HG03108 (cell line): ENCODE results near the gene LYPD3.
"Not testable (repeated sequence)": the region's sequence is repeated elsewhere in the genome, so short reads cannot be mapped to it uniquely, and the experiment has no call there.

Source experiments
- ATAC-seq: cut with Tn5 transposase; IDR thresholded peaks from one replicate; pipeline ENCODE4 v1.9.1; 2021; ENCODE audit warnings: moderate library complexity; ENCODE audit not compliant: unreplicated experiment

LYPD3 gene

DNA sequence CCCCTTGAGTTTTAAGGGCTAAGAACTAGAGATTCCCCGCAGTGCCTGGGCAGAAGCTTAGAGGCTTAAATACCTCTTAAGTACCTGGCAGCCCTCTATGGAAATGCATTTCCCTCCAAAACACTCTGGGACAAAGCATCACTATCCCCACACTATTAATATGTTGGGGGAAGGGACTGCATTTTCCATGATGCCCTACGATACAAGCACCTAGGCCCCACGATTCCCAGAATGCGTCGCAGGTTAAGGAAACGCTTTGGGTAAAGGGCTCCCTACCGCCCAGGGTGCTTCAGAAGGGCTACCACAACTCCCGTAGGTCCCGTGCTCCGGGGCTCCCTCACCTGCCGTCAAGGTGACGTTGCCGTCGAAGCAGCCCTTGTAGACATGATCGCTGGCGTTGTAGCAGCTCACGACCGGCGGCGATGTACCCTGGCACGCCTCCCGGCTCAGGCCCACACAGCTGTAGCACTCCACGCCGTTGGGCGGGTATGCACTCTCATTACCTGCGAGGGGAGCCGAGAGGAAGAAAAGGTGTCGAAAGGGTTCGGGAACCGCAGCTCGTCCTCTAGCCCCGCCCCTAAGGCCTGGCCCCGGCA is 2.5 kb downstream of the LYPD3 start:
- no peak for ATAC-seq

DNA sequence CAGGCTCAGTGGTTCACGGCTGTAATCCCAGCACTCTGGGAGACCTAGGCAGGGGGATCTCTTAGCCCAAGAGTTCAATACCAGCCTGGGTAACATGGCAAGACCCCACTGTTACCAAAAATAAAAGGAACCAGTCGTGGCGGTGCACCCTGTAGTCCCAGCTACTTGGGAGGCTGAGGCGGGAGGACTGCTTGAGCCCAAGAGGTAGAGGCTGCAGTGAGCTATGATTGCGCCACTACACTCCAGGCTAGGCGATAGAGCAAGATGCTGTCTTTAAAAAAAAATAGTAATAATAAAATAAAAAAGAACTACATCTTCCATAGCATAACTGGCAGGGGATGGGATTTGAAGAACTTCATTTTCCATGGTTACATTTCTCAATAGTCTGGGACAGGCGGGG is 3.0 kb downstream of the LYPD3 start:
- no peak for ATAC-seq

DNA sequence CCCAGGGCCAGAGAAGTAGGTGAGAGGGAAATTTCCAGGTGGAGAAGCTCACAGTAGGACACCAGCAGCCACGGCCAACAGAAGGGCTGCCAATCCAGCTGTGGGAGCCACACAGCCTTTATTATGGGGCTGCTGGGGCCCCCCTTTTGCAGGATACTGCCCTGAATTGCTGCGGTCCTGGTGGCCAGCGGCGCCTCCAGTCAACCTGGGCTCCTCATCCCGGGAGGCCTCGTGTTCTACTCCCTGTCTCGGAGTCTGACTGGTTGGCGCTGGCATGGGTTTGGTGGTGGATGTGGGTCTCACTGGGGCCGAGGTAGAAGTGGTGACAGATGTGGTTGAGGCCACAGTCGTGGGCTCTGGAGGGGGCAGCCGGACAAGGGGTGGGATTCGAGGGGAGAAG is 4.1 kb downstream of the LYPD3 start:
- no peak for ATAC-seq

DNA sequence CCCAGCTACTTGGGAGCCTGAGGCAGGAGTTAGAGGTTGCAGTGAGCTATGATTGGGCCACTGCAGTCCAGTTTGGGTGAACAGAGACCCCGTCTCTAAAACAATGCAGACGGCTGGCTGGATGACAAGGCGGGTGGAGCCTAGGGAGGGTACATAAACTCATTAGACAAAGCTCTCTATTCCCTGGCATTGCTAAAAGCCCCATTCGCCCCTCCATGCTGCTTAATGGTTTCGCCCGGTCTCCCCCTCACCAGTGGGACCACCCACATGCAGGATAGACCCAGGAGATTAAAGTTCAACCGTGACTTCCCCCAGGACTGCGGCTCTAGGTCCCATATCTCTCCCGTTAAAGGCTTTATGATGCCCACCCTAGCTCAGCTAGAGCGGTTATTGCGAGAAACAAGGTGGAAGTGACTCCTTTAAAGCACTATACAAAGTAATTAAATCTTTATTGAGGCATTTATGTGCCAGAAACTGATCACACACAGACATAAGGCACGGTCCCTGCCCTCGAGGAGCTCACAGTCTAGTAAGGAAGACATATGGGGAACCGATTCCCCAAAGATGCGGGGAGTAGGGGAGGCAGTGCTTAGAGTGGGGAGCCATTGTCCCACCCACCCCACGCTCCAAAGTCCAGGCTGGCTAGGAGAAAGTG is 4.9 kb downstream of the LYPD3 start:
- no peak for ATAC-seq

DNA sequence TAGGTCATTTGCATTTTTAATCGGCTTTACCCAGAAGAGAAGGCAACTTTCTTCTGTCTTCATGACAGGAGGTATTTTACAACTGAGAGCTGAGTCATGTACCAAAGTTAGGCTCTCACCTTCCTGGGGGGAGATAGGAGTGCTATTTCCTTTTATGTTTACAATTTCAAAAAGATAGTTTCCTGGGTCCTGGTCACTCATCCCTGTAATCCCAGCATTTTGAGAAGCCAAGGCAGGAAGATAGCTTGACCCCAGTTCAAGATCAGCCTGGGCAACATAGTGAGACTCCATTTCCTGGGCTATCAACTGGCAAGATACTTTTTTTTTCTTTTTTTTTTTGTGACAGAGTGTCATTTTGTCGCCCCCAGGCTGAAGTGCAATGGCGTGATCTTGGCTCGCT is 7.6 kb downstream of the LYPD3 start:
- no peak for ATAC-seq

DNA sequence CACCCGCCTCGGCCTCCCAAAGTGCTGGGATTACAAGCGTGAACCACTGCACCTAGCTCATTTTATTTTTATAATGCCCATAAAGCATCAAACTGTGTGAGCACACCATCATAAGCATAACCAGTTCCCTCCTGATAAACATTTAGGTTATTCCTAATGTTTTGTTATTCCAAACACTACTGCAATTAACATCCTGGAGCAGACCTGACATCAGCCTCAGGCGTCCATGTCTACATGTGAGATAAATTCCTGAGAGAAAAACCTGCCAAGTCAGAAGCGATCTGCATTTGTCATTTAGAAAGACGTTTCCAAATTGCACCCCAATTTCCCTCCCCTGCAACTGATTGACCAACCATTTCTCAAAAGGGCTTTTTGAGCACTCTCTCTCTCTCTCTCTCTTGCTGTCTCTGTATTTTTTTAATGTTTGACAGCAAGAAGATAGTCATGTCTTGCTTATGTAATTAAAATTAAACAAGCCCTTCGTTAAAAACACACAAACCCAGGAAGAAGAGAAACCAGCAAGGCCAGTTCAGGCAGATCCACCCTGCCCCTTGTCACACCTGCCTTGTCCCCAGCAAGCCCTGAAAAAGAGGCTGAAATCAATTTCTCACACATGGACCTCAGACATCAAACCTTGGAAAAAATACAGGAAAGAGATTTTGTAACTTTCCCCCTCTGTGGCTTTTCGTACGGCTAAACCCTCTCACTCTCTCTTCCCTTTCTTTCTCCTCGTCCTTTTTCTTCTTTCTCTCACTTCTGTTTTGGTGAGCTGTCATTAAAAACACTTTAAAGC is 9.9 kb downstream of the LYPD3 start:
- ATAC-seq, result no peak

DNA sequence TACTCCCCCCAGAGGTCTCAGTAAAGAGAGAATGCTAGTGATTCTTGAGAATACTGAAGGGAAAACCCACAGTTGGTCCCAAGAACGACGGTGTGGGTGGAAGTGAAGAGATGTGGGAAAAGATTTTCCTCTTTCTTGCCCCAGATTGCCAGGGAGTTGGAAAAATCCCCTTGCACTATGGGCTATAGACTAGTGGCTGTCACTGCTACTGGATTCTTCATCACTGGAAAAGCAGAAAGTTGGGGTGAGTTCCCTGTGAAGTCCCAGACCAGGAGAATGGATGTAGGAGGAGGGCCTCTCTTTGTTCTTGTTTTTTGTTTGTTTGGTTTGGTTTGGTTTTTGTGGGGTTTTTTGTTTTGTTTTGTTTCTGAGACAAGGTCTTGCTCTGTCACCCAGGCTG is 11.4 kb downstream of the LYPD3 start:
- no peak for ATAC-seq

DNA sequence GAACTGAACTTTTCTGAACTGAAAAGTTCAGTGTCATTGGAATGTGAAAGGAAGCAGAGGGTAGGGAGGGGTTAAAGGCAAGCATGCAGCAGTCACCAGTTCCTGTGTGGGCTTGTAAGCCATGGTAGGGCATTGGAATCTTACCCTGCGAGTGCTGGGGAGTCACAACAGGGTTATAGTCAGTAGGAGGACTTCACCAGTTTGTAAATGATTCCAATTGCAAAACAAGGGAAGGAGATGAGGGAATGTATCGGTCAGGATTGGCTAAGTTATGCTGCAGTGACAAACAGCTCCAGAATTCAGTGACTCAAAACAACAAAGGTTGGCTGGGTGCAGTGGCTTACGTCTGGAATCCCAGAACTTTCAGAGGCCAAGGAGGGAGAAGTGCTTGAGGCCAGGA is 12.8 kb downstream of the LYPD3 start:
- ATAC-seq, result no peak

DNA sequence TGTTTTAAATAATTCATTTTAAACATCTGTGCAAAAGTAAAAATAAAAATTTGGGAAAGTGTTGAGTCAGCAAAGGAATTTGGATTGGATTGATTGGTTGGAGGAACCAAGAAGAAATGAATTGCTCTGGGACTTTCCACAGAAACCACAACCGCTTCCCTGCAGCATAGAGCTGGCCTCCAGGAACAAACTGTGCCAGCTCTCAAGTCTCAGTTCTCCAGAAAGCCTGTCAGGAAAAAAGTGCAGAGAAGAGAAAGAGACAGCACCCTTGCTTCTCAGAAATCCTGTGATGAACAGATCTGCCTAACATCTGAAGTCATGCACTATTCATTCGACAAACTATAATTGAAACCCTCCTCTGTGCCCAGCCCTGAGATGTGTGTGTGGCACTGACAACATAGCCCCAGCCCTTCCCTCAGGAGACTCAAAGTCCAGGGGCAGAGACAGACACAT is 14.8 kb downstream of the LYPD3 start:
- ATAC-seq, result no peak

DNA sequence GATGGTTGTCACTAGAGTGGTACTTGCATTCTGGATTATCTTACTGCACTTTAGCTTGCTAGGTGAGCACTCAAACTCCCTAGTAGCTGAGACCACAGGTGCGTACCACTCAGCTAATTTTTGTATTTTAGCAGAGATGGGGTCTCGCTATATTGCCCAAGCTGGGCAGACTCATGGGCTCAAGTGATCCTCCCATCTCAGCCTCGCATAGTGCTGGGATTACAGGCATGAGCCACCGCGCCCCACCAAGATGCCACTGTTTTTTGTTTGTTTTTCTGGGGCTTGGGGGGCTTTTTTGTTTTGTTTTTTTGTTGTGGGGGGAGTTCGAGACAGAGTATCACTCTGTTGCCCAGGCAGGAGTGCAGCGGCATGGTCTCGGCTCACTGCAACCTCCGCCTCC is 17.8 kb downstream of the LYPD3 start:
- ATAC-seq, result no peak

DNA sequence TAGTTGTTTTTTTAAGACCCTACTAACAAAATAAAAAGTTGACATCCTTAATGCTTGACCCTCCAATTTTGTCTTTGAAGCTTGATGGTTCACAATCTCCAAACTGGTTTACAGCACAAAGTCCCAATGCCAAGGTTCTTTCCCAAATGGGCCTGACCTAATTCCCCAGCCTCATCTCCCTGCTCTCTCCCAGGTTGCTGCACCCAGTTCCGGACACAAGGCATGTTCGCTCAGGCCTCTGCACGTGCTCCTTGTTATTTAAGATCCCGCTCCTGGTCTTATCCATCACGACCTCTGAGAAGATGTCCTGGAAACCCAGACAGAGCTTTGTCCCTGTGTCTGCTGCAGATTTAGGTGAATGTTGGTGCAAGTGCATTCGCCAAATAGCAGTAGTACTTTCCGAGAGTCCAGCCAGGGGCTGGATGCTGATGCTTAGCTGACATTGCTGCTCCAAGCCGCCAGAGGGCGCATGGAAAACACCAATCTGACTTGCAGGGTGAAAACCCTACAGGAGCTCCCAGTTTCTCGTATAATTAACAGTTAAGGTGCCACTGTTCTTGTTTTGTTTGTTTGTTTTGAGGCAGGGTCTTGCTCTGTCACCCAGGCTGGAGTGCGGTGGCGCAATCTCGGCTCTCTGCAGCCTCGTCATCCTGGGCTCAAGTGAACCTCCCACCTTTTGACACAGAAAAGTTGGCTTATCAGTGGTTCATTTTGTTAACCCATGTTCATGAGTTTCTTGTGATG is 18.5 kb downstream of the LYPD3 start:
- no peak for ATAC-seq

DNA sequence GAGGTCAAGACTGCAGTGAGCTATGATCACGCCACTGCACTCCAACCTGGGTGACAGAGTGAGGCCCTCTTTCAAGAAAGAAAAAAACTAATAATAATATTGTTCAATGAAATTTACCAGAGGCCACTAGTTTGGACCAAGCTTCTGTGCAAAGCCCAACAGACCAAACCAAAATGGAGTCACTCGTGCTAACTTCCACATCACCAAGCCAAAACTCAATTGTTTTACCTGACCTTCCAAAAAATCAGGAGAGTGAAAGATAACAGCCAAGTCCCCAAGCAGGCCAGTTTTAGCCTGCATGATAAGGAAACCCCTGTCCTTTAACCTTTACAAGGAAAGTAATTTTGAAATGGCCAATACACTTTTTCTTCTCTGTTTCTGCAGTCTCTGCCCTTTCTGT is 20.0 kb downstream of the LYPD3 start:
- ATAC-seq, result no peak

DNA sequence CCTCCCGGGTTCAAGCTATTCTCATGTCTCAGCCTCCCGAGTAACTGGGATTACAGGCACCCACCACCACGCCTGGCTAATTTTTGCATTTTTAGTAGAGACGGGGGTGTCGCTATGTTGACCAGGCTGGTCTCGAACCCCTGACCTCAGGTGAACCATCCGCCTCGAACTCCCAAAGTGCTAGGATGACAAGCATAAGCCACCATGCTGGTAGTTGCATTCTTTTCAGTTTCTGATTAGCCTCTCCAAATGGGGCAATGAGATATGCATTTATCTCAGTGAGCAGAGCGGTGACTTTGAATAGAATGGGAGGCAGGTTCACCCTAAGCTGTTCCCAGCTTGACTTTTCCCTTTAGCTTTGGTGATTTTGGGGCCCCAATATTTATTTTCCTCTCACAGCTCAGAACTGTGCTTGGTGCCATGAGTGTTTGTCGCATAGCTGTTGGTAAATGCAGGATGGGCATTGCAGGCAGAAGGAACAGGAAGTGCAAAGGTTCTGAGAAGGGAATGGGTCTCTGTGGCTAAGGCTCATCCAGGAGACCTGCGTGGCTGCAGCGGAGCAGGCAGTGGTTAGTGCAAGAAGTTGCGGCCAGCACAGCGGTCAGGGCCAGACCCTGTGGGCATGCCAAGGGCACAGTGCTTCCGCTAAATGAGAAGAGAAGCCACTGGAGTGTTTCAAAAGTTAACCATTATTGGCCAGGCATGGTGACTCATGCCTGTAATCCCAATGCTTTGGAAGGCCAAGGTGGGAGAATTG is 20.7 kb downstream of the LYPD3 start:
- ATAC-seq, result no peak

DNA sequence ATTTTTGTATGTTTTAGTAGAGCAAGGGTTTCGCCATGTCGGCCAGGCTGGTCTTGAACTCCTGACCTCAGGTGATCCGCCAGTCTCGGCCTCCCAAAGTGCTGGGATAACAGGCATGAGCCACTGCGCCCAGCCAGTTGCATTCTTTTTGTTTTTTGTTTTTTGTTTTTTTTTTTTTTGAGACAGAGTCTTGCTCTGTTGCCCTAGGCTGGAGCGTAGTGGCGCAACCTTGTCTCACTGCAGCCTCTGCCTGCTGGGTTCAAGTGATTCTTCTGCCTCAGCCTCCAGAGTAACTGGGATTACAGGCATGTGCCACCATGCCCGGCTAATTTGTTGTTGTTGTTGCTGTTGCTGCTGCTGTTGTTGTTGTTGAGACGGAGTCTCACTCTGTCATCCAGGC is 21.3 kb downstream of the LYPD3 start:
- not testable (repeated sequence) for ATAC-seq

DNA sequence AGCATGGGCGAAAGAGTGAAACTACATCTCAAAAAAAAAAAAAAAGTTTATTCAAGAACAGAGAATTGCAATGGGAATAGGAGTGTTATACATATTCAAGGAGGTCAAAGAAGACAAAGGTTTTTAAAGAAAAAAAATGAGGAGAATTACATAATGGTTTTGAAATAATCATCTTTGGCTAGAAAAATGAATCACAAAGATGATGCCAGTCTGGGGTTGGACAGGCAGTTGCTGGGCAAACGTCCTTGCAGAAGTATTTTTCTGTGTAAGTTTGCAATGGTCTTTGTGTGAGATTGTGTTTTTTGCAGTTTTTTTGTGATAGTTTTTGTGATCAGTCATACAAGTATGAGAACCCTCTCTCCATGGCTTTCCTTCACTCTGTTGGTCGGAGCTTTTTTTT is 23.7 kb downstream of the LYPD3 start:
- ATAC-seq, result no peak

DNA sequence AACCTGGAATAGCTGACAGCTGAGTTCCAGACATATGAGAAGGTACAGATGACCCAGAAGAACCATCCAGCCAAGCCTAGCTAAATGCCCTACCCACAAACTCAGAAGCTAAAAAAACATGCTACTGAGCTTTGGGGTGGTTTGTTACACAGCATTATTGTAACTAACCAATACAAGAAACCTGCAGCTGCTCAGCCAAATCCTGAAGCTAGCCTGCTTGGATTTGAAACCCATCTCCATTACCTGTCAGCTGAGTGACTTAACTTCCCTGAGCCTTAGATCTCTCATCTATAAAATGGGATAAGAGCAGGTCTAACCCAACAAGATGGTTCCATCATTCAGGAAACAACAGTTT is 25.7 kb downstream of the LYPD3 start:
- ATAC-seq, result no peak

DNA sequence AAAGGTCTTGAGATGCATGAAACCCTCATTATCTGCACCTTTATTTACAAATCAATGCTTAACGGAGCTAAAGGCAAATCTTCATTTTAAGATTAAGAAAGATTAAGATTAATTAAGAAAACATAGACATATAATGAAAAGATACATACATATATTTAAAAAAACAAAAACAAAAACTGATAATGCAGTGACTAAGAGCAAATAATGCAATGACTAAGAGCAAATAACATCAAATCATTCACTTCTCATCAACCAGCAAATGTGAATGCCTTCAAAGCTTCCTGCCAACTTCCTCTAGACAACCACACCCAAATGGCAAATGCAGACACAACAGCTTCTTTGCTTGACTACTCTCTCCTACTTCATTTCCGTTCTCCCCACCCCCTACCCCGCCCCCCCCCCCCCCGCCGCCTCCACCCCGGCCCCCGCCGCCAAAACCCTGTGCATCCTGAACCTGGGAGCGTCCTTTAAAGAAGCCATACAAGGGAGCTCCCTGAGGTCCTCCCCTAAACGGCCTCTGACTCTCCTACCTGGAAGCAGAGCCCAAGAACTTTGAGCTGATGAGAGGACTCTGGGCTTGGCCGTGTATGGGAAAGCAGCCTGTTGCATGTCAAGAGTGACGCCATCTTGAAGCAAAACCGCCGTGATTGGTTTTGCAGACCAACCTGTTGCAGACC is 26.2 kb downstream of the LYPD3 start:
- ATAC-seq, result no peak

DNA sequence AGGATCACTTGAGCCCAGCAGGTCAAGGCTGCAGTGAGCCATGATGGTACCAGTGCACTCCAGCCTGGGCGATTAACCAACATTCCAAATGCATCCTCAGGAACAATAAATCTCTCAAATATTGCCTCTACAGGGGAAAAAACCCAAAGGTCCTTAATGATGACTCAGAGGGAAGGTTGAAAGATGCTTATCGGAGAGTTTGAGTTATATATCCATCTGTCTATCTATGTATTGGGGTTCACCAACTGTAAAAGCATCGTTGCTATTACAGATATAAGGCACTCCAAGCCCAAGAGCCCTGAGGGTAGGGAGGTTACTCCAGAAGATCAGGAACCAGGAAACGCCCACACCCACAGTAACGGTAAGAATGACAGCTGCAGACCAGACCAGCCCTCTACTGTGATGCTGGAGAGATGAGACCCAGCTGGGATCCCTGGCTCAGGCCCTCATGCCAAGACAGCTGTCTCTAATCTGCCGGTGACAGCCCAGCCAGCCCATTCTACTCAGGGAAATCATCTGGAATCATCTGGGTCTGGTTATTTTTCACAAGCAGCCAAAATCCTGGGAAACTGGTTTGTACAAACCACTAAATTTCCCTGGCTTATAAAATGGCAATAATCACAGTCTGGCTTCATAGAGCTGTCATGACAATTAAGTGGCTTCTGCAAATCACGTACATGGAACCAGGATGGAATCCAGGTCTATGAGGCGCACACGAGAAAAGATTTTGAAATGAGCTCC is 26.9 kb downstream of the LYPD3 start:
- ATAC-seq, result no peak

DNA sequence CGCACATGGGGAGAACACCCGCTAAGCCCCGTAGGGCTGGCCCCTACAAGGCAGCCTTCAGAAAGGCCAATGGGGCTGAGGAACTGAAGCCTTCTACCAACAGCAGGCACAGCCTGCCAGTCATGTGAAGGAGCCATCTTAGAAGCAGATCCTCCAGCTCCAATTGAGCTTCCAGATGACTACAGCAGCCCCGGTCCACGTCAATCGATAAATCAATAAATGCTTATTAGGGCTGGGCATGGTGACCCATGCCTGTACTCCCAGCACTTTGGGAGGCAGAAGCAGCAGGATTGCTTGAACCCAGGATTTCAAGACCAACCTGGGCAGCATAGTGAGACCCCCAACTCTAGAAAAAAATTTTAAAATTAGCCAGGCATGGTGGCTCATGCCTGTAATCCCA is 27.7 kb downstream of the LYPD3 start:
- no peak for ATAC-seq

DNA sequence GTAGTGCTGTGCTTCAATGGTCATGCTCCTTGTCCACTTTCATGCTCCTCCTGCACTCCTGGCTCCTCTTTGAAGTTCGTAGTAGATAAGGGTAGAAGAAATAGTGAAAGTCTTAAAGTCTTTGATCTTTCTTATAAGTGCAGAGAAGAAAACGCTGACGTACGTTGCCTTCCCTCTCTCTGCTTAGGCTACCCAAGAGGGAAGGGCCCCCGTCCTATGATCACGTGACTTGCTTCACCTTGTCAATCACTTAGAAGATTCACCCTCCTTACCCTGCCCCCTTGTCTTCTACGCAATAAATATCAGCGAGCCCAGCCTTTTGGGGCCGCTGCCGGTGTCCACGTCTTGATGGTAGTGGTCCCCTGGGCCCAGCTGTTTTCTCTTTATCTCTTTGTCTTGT is 28.1 kb downstream of the LYPD3 start:
- ATAC-seq, result not testable (repeated sequence)
